Fibroblast of pulmonary artery (primary cell): Measurements from ENCODE around the gene BAIAP2.

Experiments
- DNase-seq: peaks from one replicate; pipeline ENCODE4 v3.0.0-alpha.2; 2010; ENCODE audit warnings: low read depth
- H3K4me3 ChIP-seq: replicated peaks from 2 replicates; pipeline ENCODE4 v1.5.1; 2011; ENCODE audit warnings: low read depth, mild to moderate bottlenecking, control low read depth, low read length, moderate library complexity
- TF ChIP-seq, protein P1 (sequence below): IDR thresholded peaks from 2 replicates; pipeline ENCODE4 v1.5.1; 2011; ENCODE audit warnings: mild to moderate bottlenecking, control low read depth, low read length, inconsistent platforms; ENCODE audit errors: missing control alignments

The BAIAP2 gene

DNA sequence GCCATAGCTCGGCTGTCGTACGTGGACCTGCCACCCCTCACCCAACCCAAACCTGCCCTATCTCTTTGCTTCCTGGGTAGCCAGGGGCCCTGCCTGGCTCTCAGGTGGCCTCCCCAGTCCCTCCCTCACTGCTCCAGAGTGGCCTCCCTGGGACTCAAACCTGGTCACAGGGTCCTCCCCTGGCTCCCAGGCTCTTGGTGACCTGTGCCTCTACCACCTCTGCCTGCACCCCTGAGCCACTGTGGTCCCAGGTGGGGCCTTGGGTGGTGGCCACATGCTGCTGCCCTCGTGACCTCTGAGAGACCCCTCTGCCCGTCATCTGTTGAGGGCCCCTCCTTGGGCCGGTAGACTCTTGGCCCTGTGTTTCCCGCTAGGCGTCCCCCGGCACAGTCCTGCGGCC is 65.7 kb downstream of the BAIAP2 start:
- DNase-seq, result no peak
- TF ChIP-seq, protein P1, sequence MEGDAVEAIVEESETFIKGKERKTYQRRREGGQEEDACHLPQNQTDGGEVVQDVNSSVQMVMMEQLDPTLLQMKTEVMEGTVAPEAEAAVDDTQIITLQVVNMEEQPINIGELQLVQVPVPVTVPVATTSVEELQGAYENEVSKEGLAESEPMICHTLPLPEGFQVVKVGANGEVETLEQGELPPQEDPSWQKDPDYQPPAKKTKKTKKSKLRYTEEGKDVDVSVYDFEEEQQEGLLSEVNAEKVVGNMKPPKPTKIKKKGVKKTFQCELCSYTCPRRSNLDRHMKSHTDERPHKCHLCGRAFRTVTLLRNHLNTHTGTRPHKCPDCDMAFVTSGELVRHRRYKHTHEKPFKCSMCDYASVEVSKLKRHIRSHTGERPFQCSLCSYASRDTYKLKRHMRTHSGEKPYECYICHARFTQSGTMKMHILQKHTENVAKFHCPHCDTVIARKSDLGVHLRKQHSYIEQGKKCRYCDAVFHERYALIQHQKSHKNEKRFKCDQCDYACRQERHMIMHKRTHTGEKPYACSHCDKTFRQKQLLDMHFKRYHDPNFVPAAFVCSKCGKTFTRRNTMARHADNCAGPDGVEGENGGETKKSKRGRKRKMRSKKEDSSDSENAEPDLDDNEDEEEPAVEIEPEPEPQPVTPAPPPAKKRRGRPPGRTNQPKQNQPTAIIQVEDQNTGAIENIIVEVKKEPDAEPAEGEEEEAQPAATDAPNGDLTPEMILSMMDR, result no peak
- H3K4me3 ChIP-seq, result no peak overlapping the region

DNA sequence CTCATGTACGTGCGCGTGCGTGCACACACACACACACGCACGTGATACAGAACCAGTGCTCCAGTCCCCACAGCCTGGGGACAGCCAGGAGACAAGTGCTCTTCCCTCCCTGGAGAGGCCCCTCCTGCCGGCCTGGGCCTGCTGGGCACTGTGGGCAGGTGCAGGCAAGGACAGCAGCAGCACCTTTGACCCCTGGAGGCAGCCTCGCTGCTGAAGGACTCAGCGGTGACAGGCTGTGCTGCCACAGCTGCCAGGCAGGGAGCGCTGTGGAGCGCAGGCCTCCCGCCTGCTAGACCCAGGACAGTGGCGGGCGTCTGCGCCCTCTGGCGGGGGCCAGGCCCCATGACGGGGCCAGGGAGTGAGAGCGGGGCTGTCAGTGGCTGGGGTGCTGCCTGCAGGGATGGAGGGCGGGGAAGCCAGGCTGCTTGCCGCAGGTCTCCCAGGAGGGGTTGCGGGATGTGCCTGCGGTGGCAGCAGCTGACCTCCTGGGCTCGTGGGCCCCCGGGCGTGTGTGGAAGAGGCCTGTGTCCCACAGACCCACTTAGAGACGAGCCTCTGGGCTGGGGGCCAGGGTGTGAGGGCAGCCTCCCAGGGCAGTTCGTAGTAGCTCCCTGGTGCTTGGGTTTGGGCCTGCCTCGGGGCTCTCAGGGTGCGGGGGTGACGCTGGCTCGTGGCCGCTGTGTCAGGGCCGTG is 66.8 kb downstream of the BAIAP2 start:
- DNase-seq, result peak; percentile 78
- TF ChIP-seq, protein P1, result no peak
- H3K4me3 ChIP-seq, result no peak overlapping the region

DNA sequence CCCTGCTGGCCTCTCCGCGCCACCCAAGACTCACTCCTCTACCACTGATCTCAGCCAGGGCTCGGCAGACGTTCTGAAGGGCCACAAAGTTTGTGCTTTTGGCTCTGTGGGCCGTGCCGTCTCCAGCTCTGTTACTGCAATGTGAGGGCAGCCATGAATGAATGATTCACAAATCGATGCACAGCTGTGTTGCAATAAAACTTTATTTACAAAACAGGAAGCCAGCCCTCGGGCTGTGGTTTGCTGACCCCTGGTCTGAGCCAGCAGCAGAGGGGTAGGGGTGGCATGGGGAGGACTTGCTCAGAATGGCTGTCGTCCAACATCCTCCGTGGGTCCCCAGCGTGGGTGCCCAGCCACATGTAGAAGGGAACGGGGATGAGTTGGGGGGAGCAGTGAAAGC is 67.4 kb downstream of the BAIAP2 start:
- no peak overlapping the region for H3K4me3 ChIP-seq
- TF ChIP-seq, protein P1, result no peak
- DNase-seq, result no peak

DNA sequence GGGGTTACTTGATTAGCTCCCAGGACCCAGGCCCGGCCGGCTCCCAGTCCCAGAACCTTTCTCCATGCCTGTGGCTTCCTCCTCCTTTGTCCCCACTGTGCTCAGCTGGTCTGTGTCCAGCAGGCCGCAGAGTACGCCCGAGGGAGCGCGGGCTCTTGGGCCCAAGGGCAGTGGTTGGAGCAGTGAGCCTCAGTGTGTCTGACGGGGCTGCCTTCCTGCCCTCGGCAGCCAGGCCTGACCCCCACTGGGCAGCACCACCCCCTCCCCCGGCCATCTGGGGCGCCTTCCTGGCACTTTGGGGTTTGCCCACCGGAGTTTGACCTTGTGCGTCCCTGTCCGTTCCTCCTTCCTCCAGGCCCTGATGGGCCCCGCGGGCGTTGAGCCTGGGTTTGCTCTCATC is 67.9 kb downstream of the BAIAP2 start:
- no peak for DNase-seq
- H3K4me3 ChIP-seq, result no peak overlapping the region
- TF ChIP-seq, protein P1, result no peak

DNA sequence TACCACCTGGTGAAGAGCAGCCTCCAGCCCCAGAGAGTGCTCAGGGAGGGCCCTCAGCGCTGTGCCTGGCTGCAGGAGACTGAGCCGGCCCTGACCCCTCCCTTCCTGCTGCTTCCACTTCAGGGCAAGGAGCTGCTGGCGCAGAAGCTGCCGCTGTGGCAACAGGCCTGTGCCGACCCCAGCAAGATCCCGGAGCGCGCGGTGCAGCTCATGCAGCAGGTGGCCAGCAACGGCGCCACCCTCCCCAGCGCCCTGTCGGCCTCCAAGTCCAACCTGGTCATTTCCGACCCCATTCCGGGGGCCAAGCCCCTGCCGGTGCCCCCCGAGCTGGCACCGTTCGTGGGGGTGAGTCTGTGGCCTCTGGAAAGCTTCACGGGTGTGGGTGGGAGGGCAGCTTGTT is 68.4 kb downstream of the BAIAP2 start:
- H3K4me3 ChIP-seq, result no peak overlapping the region
- TF ChIP-seq, protein P1, result no peak
- no peak for DNase-seq

DNA sequence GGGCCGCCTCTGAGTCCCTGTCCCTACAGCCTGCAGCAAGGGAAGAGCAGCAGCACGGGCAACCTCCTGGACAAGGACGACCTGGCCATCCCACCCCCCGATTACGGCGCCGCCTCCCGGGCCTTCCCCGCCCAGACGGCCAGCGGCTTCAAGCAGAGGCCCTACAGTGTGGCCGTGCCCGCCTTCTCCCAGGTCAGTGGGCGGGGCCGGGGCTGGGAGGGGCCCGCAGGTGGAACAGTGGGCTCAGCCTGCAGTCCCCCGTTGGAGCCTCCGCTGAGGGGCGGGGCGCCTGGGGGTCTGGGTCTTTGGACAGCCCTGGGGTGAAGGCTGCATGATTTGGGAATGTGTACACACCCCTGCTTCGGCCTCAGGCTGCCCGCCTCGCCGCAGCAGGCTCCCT is 71.8 kb downstream of the BAIAP2 start:
- TF ChIP-seq, protein P1, result no peak
- no peak for DNase-seq
- H3K4me3 ChIP-seq, result no peak overlapping the region

DNA sequence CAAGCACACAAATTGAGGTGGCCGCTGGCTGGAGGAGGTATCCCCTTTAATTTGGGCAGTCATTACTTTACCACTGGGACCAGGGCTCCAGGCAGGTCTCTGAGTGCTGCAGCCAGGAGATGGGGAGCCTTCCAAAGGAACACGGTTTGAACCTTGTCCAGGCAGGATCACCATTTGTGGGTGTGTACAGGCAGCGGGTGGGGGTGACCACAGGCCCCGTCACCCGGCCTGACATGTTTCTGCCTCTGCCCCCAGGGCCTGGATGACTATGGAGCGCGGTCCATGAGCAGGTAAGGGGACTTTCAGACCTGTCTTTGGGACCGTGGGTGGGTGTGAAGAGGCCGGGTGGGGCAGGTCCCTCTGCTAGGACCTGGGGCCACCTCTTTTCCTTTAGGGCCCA is 73.3 kb downstream of the BAIAP2 start:
- no peak for DNase-seq
- H3K4me3 ChIP-seq, result no peak overlapping the region
- TF ChIP-seq, protein P1, result no peak
